NCI-H2107 treated with DMSO at 0.1 percent for 48 hours (cell line): ENCODE measurements around the gene UBTD1.
"Not testable (repeated sequence)": the region's sequence is repeated elsewhere in the genome, so short reads cannot be mapped to it uniquely, and the experiment has no call there.

Experiments used
- DNase-seq: peaks from one replicate; lab custom pipeline; 2025; ENCODE audit not compliant: unreplicated experiment; lab: John Stamatoyannopoulos, UW

Gene UBTD1

GRCh38 chr10:97561386-97562077 lies 62.8 kb downstream of the UBTD1 start:
- not testable (repeated sequence) for DNase-seq

DNA sequence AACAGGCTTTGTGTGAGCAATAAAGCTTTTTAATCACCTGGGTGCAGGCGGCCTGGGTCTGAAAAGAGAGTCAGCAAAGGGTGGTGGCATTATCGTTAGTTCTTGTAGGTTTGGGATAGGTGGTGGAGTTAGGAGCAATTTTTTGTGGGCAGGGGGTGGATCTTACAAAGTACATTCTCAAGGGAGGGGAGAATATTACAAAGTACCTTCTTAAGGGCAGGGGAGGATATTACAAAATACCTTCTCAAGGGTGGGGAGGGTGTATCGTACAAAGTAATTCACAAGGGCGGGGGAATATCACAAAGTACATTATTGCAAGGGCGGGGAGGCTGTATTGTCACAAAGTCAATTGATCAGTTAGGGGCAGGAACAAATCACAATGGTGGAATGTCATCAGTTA lies 63.6 kb downstream of the UBTD1 start:
- not testable (repeated sequence) for DNase-seq

- DNase-seq, result no peak
Measured at GRCh38 chr10:97563337-97563736, 64.6 kb downstream of the UBTD1 start.

GRCh38 chr10:97564776-97565175 lies 66.1 kb downstream of the UBTD1 start:
- no peak for DNase-seq

GRCh38 chr10:97566336-97566996 lies 67.7 kb downstream of the UBTD1 start:
- DNase-seq, result no peak

DNA sequence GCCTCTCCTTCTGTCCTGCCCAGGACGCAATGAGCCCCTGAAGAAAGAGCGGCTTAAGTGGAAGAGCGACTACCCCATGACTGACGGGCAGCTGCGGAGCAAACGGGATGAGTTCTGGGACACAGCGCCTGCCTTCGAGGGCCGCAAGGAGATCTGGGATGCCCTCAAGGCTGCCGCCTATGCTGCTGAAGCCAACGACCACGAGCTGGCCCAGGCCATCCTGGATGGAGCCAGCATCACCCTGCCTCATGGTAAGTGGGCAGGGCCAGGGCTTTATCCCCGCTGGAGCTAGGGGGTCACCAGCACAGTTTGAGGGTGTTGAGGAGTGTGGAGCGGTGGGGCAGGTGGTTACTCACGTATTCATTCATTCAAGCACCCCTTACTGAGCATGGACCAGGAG lies 69.2 kb downstream of the UBTD1 start:
- no peak for DNase-seq

DNA sequence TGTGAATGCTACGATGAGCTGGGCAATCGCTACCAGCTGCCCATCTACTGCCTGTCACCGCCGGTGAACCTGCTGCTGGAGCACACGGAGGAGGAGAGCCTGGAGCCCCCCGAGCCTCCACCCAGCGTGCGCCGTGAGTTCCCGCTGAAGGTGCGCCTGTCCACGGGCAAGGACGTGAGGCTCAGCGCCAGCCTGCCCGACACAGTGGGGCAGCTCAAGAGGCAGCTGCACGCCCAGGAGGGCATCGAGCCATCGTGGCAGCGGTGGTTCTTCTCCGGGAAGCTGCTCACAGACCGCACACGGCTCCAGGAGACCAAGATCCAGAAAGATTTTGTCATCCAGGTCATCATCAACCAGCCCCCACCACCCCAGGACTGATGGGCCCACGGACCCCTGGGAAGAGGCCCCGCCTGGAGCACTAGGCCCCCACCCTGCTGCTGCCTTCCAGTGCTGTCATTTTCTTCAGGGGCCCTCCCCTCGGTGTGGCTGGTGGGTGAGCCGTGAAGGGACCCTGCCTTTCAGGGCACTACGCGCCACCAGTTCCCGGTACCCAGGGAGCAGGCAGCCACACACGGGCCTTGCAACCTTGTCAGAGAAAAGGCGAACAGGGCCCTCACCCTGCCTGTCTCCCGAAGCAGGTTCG lies 71.5 kb downstream of the UBTD1 start:
- DNase-seq, result no peak

GRCh38 chr10:97570789-97571471 lies 72.2 kb downstream of the UBTD1 start:
- DNase-seq, result no peak

- DNase-seq, result no peak
Measured at GRCh38 chr10:97571622-97572021, 72.9 kb downstream of the UBTD1 start.

DNA sequence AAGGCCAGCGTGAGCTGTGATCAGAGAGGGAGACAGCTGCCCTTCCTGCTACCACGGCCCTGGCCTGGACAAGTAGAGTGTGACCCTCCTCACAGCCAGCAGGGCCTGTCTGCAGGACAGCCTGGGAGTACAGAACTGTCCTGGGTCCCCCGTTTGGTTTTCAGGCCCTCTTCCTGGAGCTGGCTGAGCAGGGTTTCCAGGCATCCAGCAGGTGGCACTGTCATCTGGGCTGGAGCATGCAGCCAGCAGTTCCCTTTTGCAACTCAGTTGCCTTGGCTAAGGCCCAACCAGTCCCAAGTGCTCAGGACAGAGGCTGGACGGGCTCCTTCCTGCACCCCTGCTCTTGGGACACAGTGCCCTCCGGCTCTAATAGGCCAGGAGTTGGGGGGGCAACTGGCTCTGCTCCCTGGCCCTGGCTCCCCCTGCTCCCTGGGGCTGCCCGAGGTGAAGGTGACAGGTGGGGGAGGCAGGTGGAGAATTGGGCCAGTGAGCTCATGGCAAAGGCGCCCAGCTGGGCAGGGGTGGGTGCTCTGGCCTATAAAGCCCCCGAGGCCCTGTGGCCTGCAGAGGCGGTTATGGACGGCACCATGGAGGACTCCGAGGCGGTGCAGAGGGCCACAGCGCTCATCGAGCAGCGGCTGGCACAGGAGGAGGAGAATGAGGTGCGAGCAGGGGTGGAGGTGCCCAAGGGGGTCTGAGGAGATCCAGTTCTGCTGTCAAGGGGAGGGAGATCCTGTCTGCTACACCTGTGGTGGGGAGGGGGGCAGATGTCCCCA lies 73.7 kb downstream of the UBTD1 start, which contains the start of gene ANKRD2:
Gene ANKRD2, plus strand, starts transcription at position 566 of the 776 bp plus-strand sequence. Its CDS starts 10 bp downstream, at position 576.
- DNase-seq, result peak; percentile 1

DNA sequence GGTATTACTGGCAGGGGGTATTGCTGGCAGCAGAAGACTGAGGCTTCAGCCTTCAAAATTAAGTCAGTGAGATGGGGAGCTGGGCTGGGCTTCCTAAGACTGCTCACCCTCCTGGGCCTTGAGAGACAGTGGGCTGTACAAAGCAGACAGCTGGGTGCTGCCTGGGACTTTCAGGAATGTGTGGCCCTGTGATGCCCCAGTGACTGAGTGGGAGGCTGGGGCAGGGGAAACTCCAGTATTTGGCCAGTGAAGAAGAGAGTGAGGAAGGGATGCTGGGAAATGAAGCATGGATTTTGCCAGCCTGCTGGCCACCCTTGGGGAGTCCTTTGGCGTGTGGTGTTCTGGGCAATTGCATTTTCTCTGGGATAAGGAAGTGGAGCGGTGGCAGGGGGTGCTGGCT lies 74.3 kb downstream of the UBTD1 start:
- no peak for DNase-seq

GRCh38 chr10:97573672-97574071 lies 74.9 kb downstream of the UBTD1 start:
- no peak for DNase-seq

DNA sequence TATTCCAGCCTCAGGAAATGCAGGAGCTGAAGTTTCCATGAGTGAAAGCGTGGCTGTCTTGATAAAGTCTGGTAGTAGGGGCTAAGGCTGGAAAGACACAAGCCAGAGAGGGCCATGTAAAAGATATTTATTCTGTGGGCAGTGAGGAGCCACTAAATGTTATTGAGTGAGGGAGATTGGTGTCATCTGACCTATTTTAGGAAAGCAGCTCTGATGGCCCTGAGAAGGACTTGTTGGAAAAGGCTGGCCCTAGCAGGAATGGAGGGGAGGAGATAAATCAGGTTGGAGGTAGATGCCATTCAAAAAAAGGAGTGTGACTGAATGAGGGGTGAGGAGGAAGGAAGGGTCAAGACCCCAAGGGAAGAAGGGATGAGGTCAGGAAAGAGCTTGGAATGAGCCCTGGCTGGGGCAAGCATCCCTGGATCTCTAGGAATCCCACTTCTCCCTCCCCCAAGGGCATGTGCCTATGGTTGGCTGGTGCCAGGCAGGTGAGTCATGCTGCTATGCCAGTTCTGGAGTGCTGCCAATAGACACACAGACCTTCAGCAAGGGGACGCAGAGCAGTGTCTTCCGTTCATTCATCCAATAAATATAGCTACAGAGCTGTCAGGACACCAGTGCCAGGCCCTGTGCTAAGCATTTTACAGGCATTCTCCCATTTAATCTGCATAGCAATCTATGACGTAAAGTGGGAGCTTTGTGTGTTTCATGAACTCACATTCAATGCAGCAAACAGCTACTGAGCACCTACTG lies 75.8 kb downstream of the UBTD1 start:
- peak; percentile 44 for DNase-seq

- DNase-seq, result no peak
Measured at GRCh38 chr10:97575127-97575668, 76.5 kb downstream of the UBTD1 start.

- not testable (repeated sequence) for DNase-seq
Measured at GRCh38 chr10:97576487-97576886, 77.8 kb downstream of the UBTD1 start.

DNA sequence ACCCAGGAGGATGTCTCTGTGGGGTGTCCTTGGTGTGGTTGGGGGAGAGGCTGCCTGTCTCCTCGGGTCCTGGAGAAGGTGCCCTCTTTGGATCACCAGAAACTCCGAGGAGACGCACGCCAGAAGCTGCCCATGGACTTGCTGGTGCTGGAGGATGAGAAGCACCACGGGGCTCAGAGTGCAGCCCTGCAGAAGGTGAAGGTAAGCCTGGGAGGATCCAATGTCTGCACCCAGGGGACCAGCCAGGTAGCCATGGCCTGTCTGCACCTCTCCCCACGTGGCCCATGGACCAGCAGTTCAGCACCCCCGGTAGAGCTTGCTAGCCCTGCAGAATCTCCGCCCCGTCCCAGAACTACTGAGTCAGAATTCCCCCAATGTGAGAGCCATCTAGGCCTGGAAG lies 79.0 kb downstream of the UBTD1 start:
- DNase-seq, result no peak

DNA sequence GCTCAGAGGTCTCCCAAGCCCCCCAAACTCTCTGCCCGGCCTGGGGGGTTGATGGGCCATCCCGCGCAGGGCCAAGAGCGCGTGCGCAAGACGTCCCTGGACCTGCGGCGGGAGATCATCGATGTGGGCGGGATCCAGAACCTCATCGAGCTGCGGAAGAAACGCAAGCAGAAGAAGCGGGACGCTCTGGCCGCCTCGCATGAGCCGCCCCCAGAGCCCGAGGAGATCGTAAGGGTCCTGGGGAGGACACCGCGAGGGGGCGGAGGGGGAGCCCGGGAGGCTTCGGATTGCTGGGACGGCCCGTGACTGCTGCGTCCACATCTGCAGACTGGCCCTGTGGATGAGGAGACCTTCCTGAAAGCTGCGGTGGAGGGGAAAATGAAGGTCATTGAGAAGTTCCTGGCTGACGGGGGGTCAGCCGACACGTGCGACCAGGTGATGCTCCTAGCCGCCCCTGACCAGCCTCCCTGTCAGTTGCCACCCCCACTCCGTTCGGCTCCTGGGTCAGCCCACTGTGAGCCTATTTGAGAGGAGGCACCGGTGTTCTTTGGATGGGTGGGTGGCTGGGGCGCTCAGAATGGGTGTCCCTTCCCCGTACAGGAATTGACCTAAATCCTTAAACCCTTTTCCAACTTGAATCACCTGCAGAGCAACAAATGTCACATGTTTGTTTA lies 79.6 kb downstream of the UBTD1 start:
- DNase-seq, result no peak

GRCh38 chr10:97580421-97581367 lies 82.0 kb downstream of the UBTD1 start:
- no peak for DNase-seq
